Measurements from ENCODE around the gene KDM4B.

DNA sequence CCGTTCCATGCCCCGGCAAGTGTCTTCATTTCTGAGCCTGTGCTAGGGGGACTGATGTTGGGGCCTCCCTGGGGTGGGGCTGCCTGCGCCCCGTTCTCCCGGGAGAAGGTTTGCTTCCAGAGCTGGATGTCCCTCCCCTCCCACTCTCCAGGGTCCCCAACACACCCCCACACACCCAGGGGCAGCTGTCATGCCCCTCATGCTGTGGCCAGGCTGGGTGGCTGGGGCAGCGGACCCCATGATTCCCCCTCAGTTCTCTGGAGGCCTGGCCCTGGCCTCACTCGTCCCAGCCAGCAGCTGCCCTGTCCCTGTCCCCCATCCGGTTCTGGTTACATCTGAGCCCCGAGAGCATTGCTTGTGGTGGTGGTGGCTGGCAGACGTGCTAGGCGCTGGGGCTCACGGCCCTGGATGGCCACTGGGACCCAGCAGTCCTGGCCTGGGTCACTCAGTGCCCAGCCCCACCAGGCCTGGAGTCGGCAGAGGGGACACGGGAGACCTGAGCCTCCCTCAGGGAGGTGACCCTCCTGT, 184.8 kb downstream of the KDM4B start:
- TF ChIP-seq, protein P1, sequence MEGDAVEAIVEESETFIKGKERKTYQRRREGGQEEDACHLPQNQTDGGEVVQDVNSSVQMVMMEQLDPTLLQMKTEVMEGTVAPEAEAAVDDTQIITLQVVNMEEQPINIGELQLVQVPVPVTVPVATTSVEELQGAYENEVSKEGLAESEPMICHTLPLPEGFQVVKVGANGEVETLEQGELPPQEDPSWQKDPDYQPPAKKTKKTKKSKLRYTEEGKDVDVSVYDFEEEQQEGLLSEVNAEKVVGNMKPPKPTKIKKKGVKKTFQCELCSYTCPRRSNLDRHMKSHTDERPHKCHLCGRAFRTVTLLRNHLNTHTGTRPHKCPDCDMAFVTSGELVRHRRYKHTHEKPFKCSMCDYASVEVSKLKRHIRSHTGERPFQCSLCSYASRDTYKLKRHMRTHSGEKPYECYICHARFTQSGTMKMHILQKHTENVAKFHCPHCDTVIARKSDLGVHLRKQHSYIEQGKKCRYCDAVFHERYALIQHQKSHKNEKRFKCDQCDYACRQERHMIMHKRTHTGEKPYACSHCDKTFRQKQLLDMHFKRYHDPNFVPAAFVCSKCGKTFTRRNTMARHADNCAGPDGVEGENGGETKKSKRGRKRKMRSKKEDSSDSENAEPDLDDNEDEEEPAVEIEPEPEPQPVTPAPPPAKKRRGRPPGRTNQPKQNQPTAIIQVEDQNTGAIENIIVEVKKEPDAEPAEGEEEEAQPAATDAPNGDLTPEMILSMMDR (IDR thresholded peaks at IDR 0.05) = no peak
- no peak for TF ChIP-seq POLR2A (IDR thresholded peaks at IDR 0.05)
